Effector memory CD4-positive, alpha-beta T cell (primary cell): ENCODE results near the gene AKAP17A.

Experiments used
- DNase-seq, 3 donors: peaks; one replicate each; pipeline ENCODE4 v3.0.0-alpha.2; 2020
- H3K27ac ChIP-seq: 2 replicates; pipeline ENCODE4 v1.7.0; 2013; ENCODE audit warnings: mild to moderate bottlenecking, low read length, moderate library complexity; ENCODE audit not compliant: insufficient read depth, poor library complexity, severe bottlenecking
- H3K27me3 ChIP-seq: replicated peaks from 2 replicates; pipeline ENCODE4 v1.7.0; 2013; ENCODE audit warnings: mild to moderate bottlenecking, low read length; ENCODE audit not compliant: insufficient read depth, control insufficient read depth, poor library complexity, severe bottlenecking
- H3K36me3 ChIP-seq: 2 replicates; pipeline ENCODE4 v1.7.0; 2013; ENCODE audit warnings: mild to moderate bottlenecking, low read length, moderate library complexity; ENCODE audit not compliant: control insufficient read depth, insufficient read depth
- H3K4me1 ChIP-seq: 2 replicates; pipeline ENCODE4 v1.7.0; 2013; ENCODE audit warnings: low read length, mild to moderate bottlenecking; ENCODE audit not compliant: control insufficient read depth, insufficient read depth, poor library complexity, severe bottlenecking
- H3K4me3 ChIP-seq: 2 replicates; pipeline ENCODE4 v1.7.0; 2013; ENCODE audit warnings: low read length, low read depth, mild to moderate bottlenecking; ENCODE audit not compliant: insufficient read depth, poor library complexity, severe bottlenecking
- H3K9me3 ChIP-seq: 2 replicates; pipeline ENCODE4 v1.7.0; 2013; ENCODE audit warnings: mild to moderate bottlenecking, low read length, moderate library complexity; ENCODE audit not compliant: control insufficient read depth

The AKAP17A gene

GRCh38 chrX:1596676-1597344 is 5.4 kb downstream of the AKAP17A start:
- peaks cover 81% of the 10 kb centered on the region for H3K36me3 ChIP-seq
- H3K9me3 ChIP-seq = no peaks in the 10 kb centered on the region
- no peak overlapping the region for H3K4me3 ChIP-seq
- no peak for DNase-seq
- H3K27me3 ChIP-seq = no peaks in the 10 kb centered on the region
- H3K27ac ChIP-seq = no peak overlapping the region
- peaks cover 10% of the 10 kb centered on the region for H3K4me1 ChIP-seq

GRCh38 chrX:1597345-1598020 is 6.1 kb downstream of the AKAP17A start:
- no peak overlapping the region for H3K27ac ChIP-seq
- no peaks in the 10 kb centered on the region for H3K27me3 ChIP-seq
- no peaks in the 10 kb centered on the region for H3K9me3 ChIP-seq
- peaks cover 88% of the 10 kb centered on the region for H3K36me3 ChIP-seq
- peaks cover 8% of the 10 kb centered on the region for H3K4me1 ChIP-seq
- no peak overlapping the region for H3K4me3 ChIP-seq
- no peak for DNase-seq

- H3K27ac ChIP-seq = no peak overlapping the region
- H3K4me3 ChIP-seq = no peak overlapping the region
- peaks cover under 1% of the 10 kb centered on the region for H3K4me1 ChIP-seq
- no peaks in the 10 kb centered on the region for H3K9me3 ChIP-seq
- no peak for DNase-seq
- no peaks in the 10 kb centered on the region for H3K27me3 ChIP-seq
- peaks cover 89% of the 10 kb centered on the region for H3K36me3 ChIP-seq
Measured at GRCh38 chrX:1598021-1598875, 6.8 kb downstream of the AKAP17A start.

DNA sequence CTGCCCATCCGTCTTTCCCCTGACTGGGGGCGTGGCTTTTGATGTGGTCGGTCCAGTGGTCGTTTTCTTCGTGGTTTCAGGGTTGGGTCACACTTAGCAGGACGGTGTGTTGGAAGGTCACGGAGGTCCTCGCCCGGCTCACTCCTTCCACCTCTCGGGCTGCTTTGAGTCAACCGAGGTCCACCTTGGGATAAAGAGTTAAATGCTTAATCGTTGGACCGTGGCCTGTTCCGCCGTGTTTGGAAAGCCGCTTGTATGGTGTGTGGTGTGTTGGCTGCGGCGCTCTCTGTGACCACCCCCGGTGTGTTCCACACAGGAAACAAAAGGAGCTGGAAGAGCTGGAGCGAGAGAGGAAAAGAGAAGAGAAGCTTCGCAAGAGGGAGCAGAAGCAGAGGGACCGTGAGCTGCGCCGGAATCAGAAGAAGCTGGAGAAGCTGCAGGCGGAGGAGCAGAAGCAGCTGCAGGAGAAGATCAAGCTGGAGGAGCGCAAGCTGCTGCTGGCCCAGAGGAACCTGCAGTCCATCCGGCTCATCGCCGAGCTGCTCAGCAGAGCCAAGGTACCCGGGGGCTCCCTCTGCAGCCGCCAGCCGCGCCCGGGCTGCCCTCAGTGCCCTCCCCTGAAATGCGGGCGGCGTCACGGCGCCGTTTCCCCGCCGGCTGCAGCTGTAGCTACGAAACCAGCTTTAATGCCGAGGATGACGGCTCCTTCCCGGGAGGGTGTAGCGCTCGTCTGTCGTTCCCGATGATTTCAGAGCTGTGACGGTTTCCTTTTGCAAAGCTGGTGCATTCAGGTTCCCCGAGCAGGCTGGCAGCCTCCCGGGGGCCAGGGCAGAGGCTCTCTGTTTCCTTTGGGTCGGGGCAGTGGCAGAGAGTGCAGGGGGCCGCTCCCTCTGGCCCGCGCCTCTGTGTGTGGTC is 7.7 kb downstream of the AKAP17A start:
- Histone ChIP-seq H3K27ac (no peak overlapping the region), H3K27me3 (no peaks in the 10 kb centered on the region), H3K9me3 (no peaks in the 10 kb centered on the region), H3K36me3 (peaks cover 81% of the 10 kb centered on the region), H3K4me1 (no peaks in the 10 kb centered on the region), H3K4me3 (no peak overlapping the region)
- no peak for DNase-seq

- Histone ChIP-seq H3K36me3 (peaks cover 75% of the 10 kb centered on the region), H3K27me3 (no peaks in the 10 kb centered on the region), H3K9me3 (no peaks in the 10 kb centered on the region), H3K4me1 (no peaks in the 10 kb centered on the region), H3K4me3 (no peak overlapping the region), H3K27ac (no peak overlapping the region)
- DNase-seq = no peak
Measured at GRCh38 chrX:1599791-1600405, 8.5 kb downstream of the AKAP17A start.

DNA sequence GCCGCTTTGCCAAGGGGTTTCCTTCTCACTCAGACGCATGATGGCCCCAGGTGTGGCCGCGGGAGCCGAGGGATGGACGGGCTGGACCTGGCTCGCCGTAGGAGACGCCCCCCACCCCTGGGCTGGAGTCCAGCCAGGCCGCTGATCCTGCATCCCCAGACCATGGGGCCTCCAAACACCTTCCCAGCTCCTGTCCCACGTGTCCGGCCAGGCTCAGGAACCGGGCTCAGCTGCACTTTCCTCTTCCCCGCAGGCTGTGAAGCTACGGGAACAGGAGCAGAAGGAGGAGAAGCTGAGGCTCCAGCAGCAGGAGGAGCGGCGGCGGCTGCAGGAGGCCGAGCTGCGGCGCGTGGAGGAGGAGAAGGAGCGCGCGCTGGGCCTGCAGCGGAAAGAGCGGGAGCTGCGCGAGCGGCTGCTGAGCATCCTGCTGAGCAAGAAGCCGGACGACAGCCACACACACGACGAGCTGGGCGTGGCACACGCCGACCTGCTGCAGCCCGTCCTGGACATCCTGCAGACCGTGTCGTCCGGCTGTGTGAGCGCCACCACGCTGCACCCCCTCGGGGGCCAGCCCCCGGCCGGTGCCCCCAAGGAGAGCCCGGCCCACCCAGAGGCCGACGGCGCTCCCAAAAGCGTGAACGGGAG is 9.1 kb downstream of the AKAP17A start:
- Histone ChIP-seq H3K36me3 (peaks cover 69% of the 10 kb centered on the region), H3K4me1 (no peaks in the 10 kb centered on the region), H3K9me3 (no peaks in the 10 kb centered on the region), H3K4me3 (no peak overlapping the region), H3K27me3 (no peaks in the 10 kb centered on the region), H3K27ac (no peak overlapping the region)
- DNase-seq = no peak

DNA sequence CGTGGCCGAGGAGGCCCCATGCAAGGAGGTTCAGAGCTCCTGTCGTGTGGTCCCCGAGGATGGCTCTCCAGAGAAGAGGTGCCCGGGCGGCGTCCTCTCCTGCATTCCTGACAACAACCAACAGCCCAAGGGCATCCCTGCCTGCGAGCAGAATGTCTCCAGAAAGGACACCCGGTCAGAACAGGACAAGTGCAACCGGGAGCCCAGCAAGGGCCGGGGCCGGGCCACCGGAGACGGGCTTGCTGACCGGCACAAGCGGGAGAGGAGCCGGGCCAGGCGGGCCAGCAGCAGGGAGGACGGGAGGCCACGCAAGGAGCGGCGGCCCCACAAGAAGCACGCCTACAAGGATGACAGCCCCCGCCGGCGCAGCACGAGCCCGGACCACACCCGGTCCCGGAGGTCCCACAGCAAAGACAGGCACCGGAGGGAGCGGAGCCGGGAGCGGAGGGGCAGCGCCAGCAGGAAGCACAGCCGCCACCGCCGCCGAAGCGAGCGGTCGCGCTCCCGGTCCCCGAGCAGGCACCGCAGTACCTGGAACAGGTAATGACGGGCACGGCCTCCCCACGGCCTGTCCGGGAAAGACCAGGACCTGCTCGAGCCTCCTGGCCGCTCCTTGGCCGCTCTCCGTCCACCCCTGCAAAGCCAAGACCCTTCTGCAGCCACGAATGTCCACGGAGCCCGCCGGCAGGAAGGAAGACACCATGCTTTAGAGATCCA is 9.8 kb downstream of the AKAP17A start:
- no peak overlapping the region for H3K27ac ChIP-seq
- H3K4me1 ChIP-seq = no peaks in the 10 kb centered on the region
- no peaks in the 10 kb centered on the region for H3K27me3 ChIP-seq
- peaks cover 62% of the 10 kb centered on the region for H3K36me3 ChIP-seq
- no peaks in the 10 kb centered on the region for H3K9me3 ChIP-seq
- DNase-seq = no peak
- H3K4me3 ChIP-seq = no peak overlapping the region

DNA sequence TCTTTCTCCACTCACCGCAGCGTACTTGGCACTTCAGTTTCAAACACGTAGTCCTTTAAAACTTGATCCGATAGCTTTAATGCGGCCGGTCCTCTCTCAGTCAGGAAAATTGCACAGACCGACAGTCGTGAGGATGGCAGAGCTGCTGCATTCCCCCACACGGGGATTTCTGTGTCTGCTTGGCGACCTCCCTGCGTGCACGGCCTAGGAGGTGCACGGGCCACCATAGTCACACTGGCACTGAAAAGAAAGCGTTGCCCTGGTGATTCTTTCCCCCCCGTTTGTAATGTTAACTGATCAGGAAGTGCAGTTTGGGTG is 10.3 kb downstream of the AKAP17A start:
- H3K36me3 ChIP-seq = peaks cover 59% of the 10 kb centered on the region
- H3K27me3 ChIP-seq = no peaks in the 10 kb centered on the region

More for the DNA sequence above, 10.3 kb downstream of the AKAP17A start:
- no peak for DNase-seq
- Histone ChIP-seq H3K27ac (no peak overlapping the region), H3K4me1 (no peaks in the 10 kb centered on the region), H3K4me3 (no peak overlapping the region), H3K9me3 (no peaks in the 10 kb centered on the region)
